H1 (cell line): ENCODE measurements around the gene ROR1. TPM values are rescaled to one million over a fixed set of nuclear protein-coding genes. Genes with fewer than 3 reads are reported as not detected.

ENCODE experiments used
- BRCA1 ChIP-seq: IDR thresholded peaks from 2 replicates; pipeline ENCODE4 v1.6.1; 2012; ENCODE audit warnings: low read depth, low read length, improper control_type of control experiment
- PHF8 ChIP-seq: fragments of 200-600 bp; sonication (generic); conservative IDR thresholded peaks from 2 replicates; pipeline ENCODE4 v1.7.1; 2012; ENCODE audit warnings: low read depth, mild to moderate bottlenecking, inconsistent platforms, low read length, moderate library complexity
- SRF ChIP-seq: IDR thresholded peaks from 2 replicates; pipeline ENCODE4 v1.6.1; 2011; ENCODE audit warnings: mild to moderate bottlenecking, low read depth, low read length, moderate library complexity
- USF2 ChIP-seq: IDR thresholded peaks from 2 replicates; pipeline ENCODE4 v1.6.1; 2011; ENCODE audit warnings: low read length, improper control_type of control experiment
- polyA plus RNA-seq, 7 experiments: library from polyadenylated mRNA; depleted of rRNA in 3 of 7; stranded (reverse) in 5 of 7; unstranded in 2 of 7; fragments of >200 nt in 5 of 7; fragments of 200-250 nt in 2 of 7; gene quantifications; 1 replicate in 5 of 7; 2 replicates in 1 of 7; 4 replicates in 1 of 7; pipeline versions ENCODE4 v1.2.1 to v1.2.3, GENCODE V29; 2011 to 2013; ENCODE audit warnings: missing spikeins in 2 of 7, mixed read lengths in 2 of 7
- total RNA-seq: library from RNA; stranded (reverse); fragmentation: NEBNext Ultra II Directional; extraction: Animal tissue kit (Norgen Biotek cat#: 25700); gene quantifications from 2 replicates; pipeline ENCODE4 v1.2.1, GENCODE V29; 2021

The ROR1 gene
- total and polyA plus RNA-seq, 2 of the 8 experiments (the other 6 are each of a cell fraction or from before 2014, with no cell fraction given): 33.6 to 73.6 TPM

- TF ChIP-seq SRF (no peak), USF2 (no peak), PHF8 (no peak), BRCA1 (no peak)
Observed at GRCh38 chr1:64021066-64021465, 247.2 kb downstream of the ROR1 start (continued).
